ENCODE measurements around the gene UBE2QL1.

The UBE2QL1 gene

GRCh38 chr5:6542421-6543345 is 94.0 kb downstream of the UBE2QL1 start:
- DNase-seq, result no peak

- DNase-seq, result no peak
These were observed 94.7 kb downstream of the UBE2QL1 start for GRCh38 chr5:6543346-6543730.

- DNase-seq, result no peak
These were observed 95.3 kb downstream of the UBE2QL1 start for GRCh38 chr5:6543830-6544560.
